ENCODE measurements around the gene SULF2. TPM values are rescaled to one million over a fixed set of nuclear protein-coding genes. Genes with fewer than 3 reads are reported as not detected.

SULF2 gene
- total and polyA plus RNA-seq, 3 donors from 2014 or later: 61.5 to 117 (median 95.6) TPM

DNA sequence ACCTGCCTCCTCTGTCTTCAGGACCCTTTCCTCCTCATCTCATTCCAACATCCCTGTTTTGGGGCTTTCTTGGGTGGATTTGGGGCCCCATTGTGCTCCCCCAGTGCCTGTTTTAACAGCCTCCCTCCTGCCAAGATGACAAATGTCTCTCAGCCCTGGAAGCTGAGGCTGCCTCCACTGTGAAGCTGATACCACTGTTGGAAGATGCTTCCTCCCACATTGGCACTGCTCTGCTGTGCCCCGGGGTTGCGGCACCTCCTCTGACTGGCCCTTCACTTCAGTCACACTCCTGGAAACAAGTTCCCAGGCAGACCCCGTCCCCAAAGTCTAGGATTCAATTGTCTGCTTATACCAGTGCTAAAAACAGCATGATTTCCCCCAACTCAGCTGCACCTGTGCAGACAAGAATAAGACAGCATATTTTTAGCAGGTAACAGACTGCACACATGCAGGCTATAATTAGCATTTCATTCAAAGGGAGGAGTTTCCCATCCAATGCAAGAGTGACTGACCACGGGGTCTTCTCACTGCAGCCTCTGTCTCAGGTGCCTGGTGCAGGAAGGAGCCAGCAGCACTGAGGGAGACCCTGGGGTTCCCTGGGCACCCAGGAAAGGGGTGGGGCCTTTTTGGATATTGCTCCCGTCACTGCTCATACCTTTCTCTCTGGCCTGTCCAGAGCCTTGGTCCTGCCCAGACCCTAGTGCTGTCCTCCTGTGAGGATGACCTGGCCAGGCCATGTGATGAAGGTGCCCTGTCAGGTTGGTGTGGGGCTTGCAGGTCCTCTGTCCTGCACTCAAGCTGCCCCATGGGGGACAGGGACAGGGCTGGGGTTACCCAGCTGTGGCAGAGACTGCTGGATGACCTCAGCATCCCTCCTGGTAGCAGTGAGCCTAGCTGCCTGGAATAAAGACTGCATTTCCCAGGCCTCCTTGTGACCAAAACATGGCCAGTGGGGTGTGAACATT lies 31.5 kb upstream of the SULF2 start:
- WGBS, 2 donors: 64 to 76% methylated on average over 4 to 5 of the region's 5 CpGs
- H3K36me3 ChIP-seq (ENCODE audit: low read depth, missing control alignments): no peaks in the 10 kb centered on the region
- intact Hi-C loops (cut with DNase I; ENCODE audit: low total_unique reads): no loop called here
- no peaks in the 10 kb centered on the region for H3K9me3 ChIP-seq
- DNase-seq: no peak
- no peaks in the 10 kb centered on the region for H3K4me1 ChIP-seq
- no peaks in the 10 kb centered on the region for H3K27me3 ChIP-seq
- no peak overlapping the region for H3K27ac ChIP-seq
- no peak overlapping the region for H3K4me3 ChIP-seq
- TF ChIP-seq, protein P1, sequence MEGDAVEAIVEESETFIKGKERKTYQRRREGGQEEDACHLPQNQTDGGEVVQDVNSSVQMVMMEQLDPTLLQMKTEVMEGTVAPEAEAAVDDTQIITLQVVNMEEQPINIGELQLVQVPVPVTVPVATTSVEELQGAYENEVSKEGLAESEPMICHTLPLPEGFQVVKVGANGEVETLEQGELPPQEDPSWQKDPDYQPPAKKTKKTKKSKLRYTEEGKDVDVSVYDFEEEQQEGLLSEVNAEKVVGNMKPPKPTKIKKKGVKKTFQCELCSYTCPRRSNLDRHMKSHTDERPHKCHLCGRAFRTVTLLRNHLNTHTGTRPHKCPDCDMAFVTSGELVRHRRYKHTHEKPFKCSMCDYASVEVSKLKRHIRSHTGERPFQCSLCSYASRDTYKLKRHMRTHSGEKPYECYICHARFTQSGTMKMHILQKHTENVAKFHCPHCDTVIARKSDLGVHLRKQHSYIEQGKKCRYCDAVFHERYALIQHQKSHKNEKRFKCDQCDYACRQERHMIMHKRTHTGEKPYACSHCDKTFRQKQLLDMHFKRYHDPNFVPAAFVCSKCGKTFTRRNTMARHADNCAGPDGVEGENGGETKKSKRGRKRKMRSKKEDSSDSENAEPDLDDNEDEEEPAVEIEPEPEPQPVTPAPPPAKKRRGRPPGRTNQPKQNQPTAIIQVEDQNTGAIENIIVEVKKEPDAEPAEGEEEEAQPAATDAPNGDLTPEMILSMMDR (IDR thresholded peaks at IDR 0.05): no peak
- TF ChIP-seq POLR2A (IDR thresholded peaks at IDR 0.05): no peak

DNA sequence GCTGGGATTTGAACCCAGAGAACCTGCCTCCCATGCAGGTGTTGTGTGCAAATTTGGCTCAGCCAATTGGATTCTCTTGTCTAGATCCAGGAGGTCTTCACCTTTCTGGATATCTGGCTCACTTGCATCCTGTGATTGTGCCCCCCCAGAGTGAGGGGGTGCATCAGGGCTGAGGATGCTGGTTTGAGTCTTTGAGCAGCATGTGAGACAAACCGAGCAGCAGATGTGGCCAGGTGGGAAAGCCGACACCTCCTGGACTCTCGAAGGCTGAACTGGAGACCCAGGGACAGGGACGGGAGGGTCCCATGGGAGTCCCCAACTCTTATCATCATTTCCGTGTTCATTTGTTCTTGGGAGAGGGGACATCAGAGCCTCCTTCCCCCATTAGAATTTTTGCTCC lies 30.6 kb upstream of the SULF2 start:
- no peak overlapping the region for H3K4me3 ChIP-seq
- no peak for DNase-seq
- TF ChIP-seq, protein P1 (IDR thresholded peaks at IDR 0.05): no peak
- no peak for TF ChIP-seq POLR2A (IDR thresholded peaks at IDR 0.05)
- H3K27ac ChIP-seq: no peak overlapping the region
- no peaks in the 10 kb centered on the region for H3K4me1 ChIP-seq
- intact Hi-C loops (cut with DNase I; ENCODE audit: low total_unique reads): no loop called here
- no peaks in the 10 kb centered on the region for H3K9me3 ChIP-seq
- no peaks in the 10 kb centered on the region for H3K36me3 ChIP-seq (ENCODE audit: low read depth, missing control alignments)
- H3K27me3 ChIP-seq: no peaks in the 10 kb centered on the region
- 80 to 88% methylated on average over 5 of the region's 5 CpGs for WGBS, 2 donors

DNA sequence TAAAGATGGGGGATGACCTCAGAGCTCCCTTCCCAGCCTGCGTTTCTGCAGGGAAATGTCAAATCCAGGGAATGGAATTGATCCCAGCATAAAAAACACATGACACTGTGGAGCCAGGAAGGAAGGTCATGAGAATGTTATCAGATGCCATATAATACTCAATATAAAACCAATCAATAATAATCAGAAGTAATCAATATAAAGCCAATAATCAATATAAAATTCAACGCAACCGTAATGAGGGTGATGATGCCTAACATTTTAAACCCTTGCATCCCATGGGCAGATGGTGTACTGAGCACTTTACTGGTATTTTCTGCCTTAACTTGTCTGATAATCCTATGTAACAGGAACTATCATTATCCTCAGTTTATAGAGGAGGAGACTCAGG lies 30.1 kb upstream of the SULF2 start:
- Histone ChIP-seq H3K4me1 (no peaks in the 10 kb centered on the region), H3K27ac (no peak overlapping the region), H3K9me3 (no peaks in the 10 kb centered on the region), H3K27me3 (no peaks in the 10 kb centered on the region), H3K4me3 (no peak overlapping the region), H3K36me3 (ENCODE audit: low read depth, missing control alignments) (no peaks in the 10 kb centered on the region)
- intact Hi-C loops (cut with DNase I; ENCODE audit: low total_unique reads): no loop called here
- no peak for DNase-seq
- WGBS, 2 donors: 83 to 90% methylated on average over 3 of the region's 3 CpGs
- TF ChIP-seq, protein P1 (IDR thresholded peaks at IDR 0.05): no peak
- TF ChIP-seq POLR2A (IDR thresholded peaks at IDR 0.05): no peak

DNA sequence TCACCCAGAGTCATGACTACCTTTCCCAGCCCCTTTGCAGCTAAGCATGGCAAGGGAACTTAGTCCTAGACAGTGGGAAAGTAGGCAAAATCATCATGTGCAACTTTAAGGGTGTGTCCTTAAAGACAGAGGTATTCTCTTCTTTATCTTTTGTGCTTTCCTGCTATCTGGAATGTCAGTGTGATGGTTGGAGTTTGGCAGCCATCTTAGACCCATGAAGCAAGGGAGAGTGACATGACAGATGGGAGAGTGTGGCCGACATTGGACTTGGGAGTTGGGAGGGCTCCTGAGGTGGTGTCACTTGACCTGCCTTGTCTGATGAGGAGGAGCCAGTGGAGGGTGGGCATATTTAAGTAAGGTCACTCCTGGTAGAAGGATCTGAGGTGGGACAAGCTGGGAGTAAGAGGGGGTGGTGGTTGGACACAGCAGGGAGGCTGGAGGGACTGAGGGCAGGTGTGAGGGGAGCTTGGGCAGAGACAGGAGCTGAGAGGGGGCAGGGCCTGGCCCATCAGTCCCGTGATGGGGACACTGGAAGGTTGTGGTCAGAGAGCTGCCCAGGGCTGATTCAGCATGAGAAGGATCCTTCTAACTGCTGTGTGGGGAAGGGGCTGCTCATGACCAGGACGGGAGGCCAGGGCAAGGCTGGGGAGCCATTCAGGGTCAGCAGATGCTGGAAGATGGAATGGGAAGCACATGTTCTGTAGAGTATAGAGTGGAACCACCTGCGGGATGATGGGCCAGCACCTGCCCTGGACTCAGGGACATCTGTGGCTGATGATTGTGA lies 29.5 kb upstream of the SULF2 start:
- DNase-seq: no peak
- 84 to 88% methylated on average over 4 of the region's 4 CpGs for WGBS, 2 donors
- Histone ChIP-seq H3K4me1 (no peaks in the 10 kb centered on the region), H3K9me3 (no peaks in the 10 kb centered on the region), H3K4me3 (no peak overlapping the region), H3K27me3 (no peaks in the 10 kb centered on the region), H3K27ac (no peak overlapping the region), H3K36me3 (ENCODE audit: low read depth, missing control alignments) (no peaks in the 10 kb centered on the region)
- TF ChIP-seq, protein P1 (IDR thresholded peaks at IDR 0.05): no peak
- TF ChIP-seq POLR2A (IDR thresholded peaks at IDR 0.05): no peak
- intact Hi-C loops (cut with DNase I; ENCODE audit: low total_unique reads): no loop called here

Measured in testis (tissue), 3 donors.